ENCODE data around the gene ADRA2B. TPM values are rescaled to one million over a fixed set of nuclear protein-coding genes. Genes with fewer than 3 reads are reported as not detected.
A peak's percentile ranks its signal among the peaks of the same experiment; 100 is the strongest.
"Not testable (repeated sequence)": the region's sequence is repeated elsewhere in the genome, so short reads cannot be mapped to it uniquely, and the experiment has no call there.

ADRA2B gene
- total RNA-seq, 4 donors from 2014 or later = 0.42 to 2.4 (median 0.97) TPM

- intact Hi-C loops (cut with DNase I; ENCODE audit: low total_unique reads) = no loop called here
- H3K4me3 ChIP-seq (ENCODE audit: low read depth, poor library complexity, severe bottlenecking) = no peak overlapping the region
- no peak for DNase-seq (ENCODE audit: low spot score in 2 of 2)
- TF ChIP-seq CTCF (IDR thresholded peaks at IDR 0.05) (no peak), POLR2A (IDR thresholded peaks at IDR 0.05) (no peak)
- WGBS, 2 donors = 76 to 78% methylated on average over 7 of the region's 7 CpGs
Measured at GRCh38 chr2:96073170-96073775, 43.1 kb downstream of the ADRA2B start.

- WGBS, 2 donors = 92 to 93% methylated on average over 10 to 11 of the region's 11 CpGs
- intact Hi-C loops (cut with DNase I; ENCODE audit: low total_unique reads) = no loop called here
- TF ChIP-seq CTCF (IDR thresholded peaks at IDR 0.05) (no peak), POLR2A (IDR thresholded peaks at IDR 0.05) (no peak)
- no peak for DNase-seq (ENCODE audit: low spot score in 2 of 2)
- H3K4me3 ChIP-seq (ENCODE audit: low read depth, poor library complexity, severe bottlenecking) = no peak overlapping the region
Measured at GRCh38 chr2:96072746-96073145, 43.6 kb downstream of the ADRA2B start.

GRCh38 chr2:96071977-96072491, 44.3 kb downstream of the ADRA2B start:
- DNase-seq (ENCODE audit: low spot score in 2 of 2); intact Hi-C loops (cut with DNase I; ENCODE audit: low total_unique reads); H3K4me3 ChIP-seq (ENCODE audit: low read depth, poor library complexity, severe bottlenecking): not testable (repeated sequence)
- WGBS, 2 donors = 62% methylated on average over 6 to 7 of the region's 8 CpGs

- H3K4me3 ChIP-seq (ENCODE audit: low read depth, poor library complexity, severe bottlenecking); intact Hi-C loops (cut with DNase I; ENCODE audit: low total_unique reads): not testable (repeated sequence)
- 92 to 100% methylated on average over 10 to 16 of the region's 16 CpGs for WGBS, 2 donors
- peak in 1 of 2 donors; percentile 75 for DNase-seq (ENCODE audit: low spot score in 2 of 2)
Measured at GRCh38 chr2:96071087-96071976, 45.0 kb downstream of the ADRA2B start.

DNA sequence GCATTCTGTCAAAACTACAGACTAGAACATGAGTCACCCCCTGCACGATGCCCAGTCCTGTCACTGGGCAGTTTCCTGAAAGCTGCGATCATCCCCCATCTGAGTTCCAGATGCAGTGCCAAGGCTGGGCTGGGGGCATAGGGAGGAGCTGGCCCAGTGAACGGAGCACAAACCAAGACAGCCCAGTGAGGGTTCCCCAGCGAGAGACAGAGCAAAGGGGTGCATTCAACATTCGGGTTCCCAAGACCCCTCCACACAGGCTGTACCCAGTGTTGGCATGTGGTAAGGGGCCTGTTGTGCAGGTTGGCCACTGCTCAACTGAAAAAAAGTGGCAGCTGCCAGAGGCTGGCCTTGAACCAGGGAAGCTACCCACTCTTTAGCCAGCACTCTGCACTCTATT, 46.0 kb downstream of the ADRA2B start:
- intact Hi-C loops (cut with DNase I; ENCODE audit: low total_unique reads); H3K4me3 ChIP-seq (ENCODE audit: low read depth, poor library complexity, severe bottlenecking): not testable (repeated sequence)
- DNase-seq (ENCODE audit: low spot score in 2 of 2) = peak in 1 of 2 donors; percentile 26
- 87 to 99% methylated on average over 5 of the region's 5 CpGs for WGBS, 2 donors

DNA sequence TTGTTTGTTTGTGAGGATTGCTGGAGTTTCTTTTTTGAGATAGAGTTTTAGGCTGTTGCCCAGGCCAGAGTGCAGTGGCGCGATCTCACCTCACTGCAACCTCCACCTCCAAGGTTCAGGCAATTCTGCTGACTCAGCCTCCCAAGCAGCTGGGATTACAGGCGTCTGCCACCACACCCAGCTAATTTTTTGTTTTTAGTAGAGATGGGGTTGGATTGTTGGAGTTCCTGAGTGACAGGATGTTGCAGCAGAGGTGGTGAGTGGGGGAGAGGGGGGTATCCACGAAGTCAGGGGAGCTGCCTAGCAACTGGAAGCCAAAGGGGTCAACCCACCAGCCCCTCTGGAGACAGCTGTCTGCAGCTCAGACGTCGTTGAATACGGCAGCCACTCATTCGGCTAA, 46.5 kb downstream of the ADRA2B start:
- 75 to 78% methylated on average over 5 of the region's 8 CpGs for WGBS, 2 donors
- H3K4me3 ChIP-seq (ENCODE audit: low read depth, poor library complexity, severe bottlenecking); DNase-seq (ENCODE audit: low spot score in 2 of 2); intact Hi-C loops (cut with DNase I; ENCODE audit: low total_unique reads): not testable (repeated sequence)

DNA sequence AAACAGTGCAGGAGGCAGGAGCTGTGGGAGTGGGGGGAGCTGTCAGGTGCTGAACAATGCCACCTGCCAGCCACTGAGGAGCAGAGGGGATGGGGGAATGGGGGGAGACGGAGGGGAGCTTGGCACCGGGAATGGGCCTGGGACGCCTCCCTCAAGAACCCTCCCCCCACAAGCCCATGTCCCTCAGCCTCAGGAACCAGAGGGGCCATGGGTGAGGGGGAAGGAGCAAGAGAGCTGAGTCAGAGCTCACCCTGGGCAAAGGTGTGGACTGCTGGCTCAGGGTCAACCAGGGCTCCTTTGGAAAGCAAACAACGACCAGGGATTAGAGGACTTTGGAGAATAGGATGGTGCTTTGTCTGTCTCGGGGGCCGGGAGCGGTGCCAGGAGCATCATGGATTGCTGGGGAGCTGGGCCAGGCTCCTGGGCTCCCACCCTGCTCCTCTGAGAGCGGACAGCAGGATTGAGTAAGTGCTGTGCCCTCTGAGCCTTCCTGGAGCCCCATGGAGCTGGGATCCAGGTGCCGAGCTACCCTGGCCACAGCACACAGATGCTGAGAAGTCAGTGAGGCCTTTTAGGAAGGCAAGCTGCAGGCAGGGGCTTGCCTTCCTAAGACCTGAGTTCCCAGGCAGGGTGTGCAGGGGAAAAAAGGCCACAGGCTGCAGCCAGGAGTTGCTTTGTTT, 48.3 kb downstream of the ADRA2B start:
- H3K4me3 ChIP-seq (ENCODE audit: low read depth, poor library complexity, severe bottlenecking); intact Hi-C loops (cut with DNase I; ENCODE audit: low total_unique reads): not testable (repeated sequence)
- 55 to 60% methylated on average over 9 of the region's 9 CpGs for WGBS, 2 donors
- peak in 1 of 2 donors; percentile 79 for DNase-seq (ENCODE audit: low spot score in 2 of 2)

GRCh38 chr2:96067098-96067660, 49.2 kb downstream of the ADRA2B start:
- intact Hi-C loops (cut with DNase I; ENCODE audit: low total_unique reads); H3K4me3 ChIP-seq (ENCODE audit: low read depth, poor library complexity, severe bottlenecking): not testable (repeated sequence)
- DNase-seq (ENCODE audit: low spot score in 2 of 2) = peak in 1 of 2 donors; percentile 31
- WGBS, 2 donors = 75 to 87% methylated on average over 2 of the region's 2 CpGs

DNA sequence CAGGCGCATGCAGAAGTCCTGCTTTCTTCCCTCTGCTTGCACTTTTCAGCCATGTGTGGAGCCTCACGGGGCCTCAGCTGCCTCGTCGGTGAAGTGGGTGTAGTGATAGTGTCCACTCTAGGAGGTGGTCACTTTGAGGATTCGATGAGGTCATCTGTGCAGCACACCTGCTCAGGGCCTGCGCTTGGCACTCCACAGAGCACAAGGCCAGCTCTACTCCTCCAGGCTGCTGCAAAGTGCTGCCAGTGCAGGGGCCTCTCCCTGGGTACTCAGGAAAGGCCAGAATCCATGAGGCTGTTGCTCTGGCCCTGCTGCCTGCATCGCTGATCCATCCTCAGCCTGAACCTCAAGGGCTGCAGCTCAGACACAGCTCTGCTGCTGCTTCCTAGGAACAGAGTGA, 49.9 kb downstream of the ADRA2B start:
- 90 to 100% methylated on average over 3 to 6 of the region's 7 CpGs for WGBS, 2 donors
- H3K4me3 ChIP-seq (ENCODE audit: low read depth, poor library complexity, severe bottlenecking); DNase-seq (ENCODE audit: low spot score in 2 of 2); intact Hi-C loops (cut with DNase I; ENCODE audit: low total_unique reads): not testable (repeated sequence)

GRCh38 chr2:96065954-96066353, 50.4 kb downstream of the ADRA2B start:
- WGBS, 2 donors = 86 to 87% methylated on average over 4 of the region's 4 CpGs
- DNase-seq (ENCODE audit: low spot score in 2 of 2) = peak in 1 of 2 donors; percentile 48
- H3K4me3 ChIP-seq (ENCODE audit: low read depth, poor library complexity, severe bottlenecking); intact Hi-C loops (cut with DNase I; ENCODE audit: low total_unique reads): not testable (repeated sequence)

All from lower leg skin (tissue), 4 donors.